ENCODE measurements around the gene GMPR2.

Gene GMPR2

GRCh38 chr14:24204163-24205146, 28.3 kb upstream of the GMPR2 start:
- DNase-seq: no peak
- no peaks in the 10 kb centered on the region for H3K4me1 ChIP-seq (ENCODE audit: control insufficient read depth, low read depth, low read length)
- no peak overlapping the region for H2AK5ac ChIP-seq (ENCODE audit: low read length)
- H3K18ac ChIP-seq (ENCODE audit: low read length): no peak overlapping the region
- H3K56ac ChIP-seq (ENCODE audit: low read length): no peak overlapping the region
- no peak overlapping the region for H2BK120ac ChIP-seq (ENCODE audit: low read depth, low read length)
- no peaks in the 10 kb centered on the region for H3K79me1 ChIP-seq (ENCODE audit: low read length)
- peaks cover 7% of the 10 kb centered on the region for H3K36me3 ChIP-seq (ENCODE audit: control insufficient read depth, insufficient read depth, low read length)
- H3K4ac ChIP-seq (ENCODE audit: low read depth, low read length): no peak overlapping the region
- no peak overlapping the region for H3K4me3 ChIP-seq (ENCODE audit: low read length)
- no peak overlapping the region for H3K27ac ChIP-seq (ENCODE audit: low read depth, low read length)
- no peak overlapping the region for H4K8ac ChIP-seq (ENCODE audit: low read depth, low read length)
- no peak overlapping the region for H3K23ac ChIP-seq (ENCODE audit: low read length)
- no peaks in the 10 kb centered on the region for H3K79me2 ChIP-seq (ENCODE audit: control insufficient read depth, insufficient read depth, low read length)
- no peak overlapping the region for H2BK15ac ChIP-seq (replicated peaks; ENCODE audit: low read depth)
- 100% methylated on average over 1 of the region's 7 CpGs for WGBS (ENCODE audit: extremely low coverage, insufficient coverage, low lambda C conversion rate)
- no peak overlapping the region for H3K4me2 ChIP-seq (ENCODE audit: low read length)
- no peak overlapping the region for H2BK5ac ChIP-seq (ENCODE audit: low read length)
- no peaks in the 10 kb centered on the region for H3K27me3 ChIP-seq (ENCODE audit: insufficient read depth, low read length, poor library complexity)
- H4K5ac ChIP-seq (ENCODE audit: low read length): no peak overlapping the region
- no peak overlapping the region for H3K9ac ChIP-seq (ENCODE audit: low read length)

- Histone ChIP-seq H2AK5ac (ENCODE audit: low read length) (no peak overlapping the region), H3K27ac (ENCODE audit: low read depth, low read length) (no peak overlapping the region), H4K5ac (ENCODE audit: low read length) (no peak overlapping the region), H3K9ac (ENCODE audit: low read length) (no peak overlapping the region), H3K4me3 (ENCODE audit: low read length) (no peak overlapping the region), H4K8ac (ENCODE audit: low read depth, low read length) (no peak overlapping the region), H3K36me3 (ENCODE audit: control insufficient read depth, insufficient read depth, low read length) (peaks cover 11% of the 10 kb centered on the region), H3K18ac (ENCODE audit: low read length) (no peak overlapping the region), H3K4ac (ENCODE audit: low read depth, low read length) (no peak overlapping the region), H3K4me1 (ENCODE audit: control insufficient read depth, low read depth, low read length) (no peaks in the 10 kb centered on the region), H3K79me2 (ENCODE audit: control insufficient read depth, insufficient read depth, low read length) (no peaks in the 10 kb centered on the region), H3K27me3 (ENCODE audit: insufficient read depth, low read length, poor library complexity) (no peaks in the 10 kb centered on the region), H2BK120ac (ENCODE audit: low read depth, low read length) (no peak overlapping the region), H3K4me2 (ENCODE audit: low read length) (no peak overlapping the region), H2BK15ac (replicated peaks; ENCODE audit: low read depth) (no peak overlapping the region), H3K79me1 (ENCODE audit: low read length) (no peaks in the 10 kb centered on the region), H3K23ac (ENCODE audit: low read length) (no peak overlapping the region), H2BK5ac (ENCODE audit: low read length) (no peak overlapping the region), H3K56ac (ENCODE audit: low read length) (no peak overlapping the region)
- no peak for DNase-seq
- WGBS (ENCODE audit: extremely low coverage, insufficient coverage, low lambda C conversion rate): no CpG with 5 or more reads among the region's 11 CpGs
These were observed 26.2 kb upstream of the GMPR2 start for GRCh38 chr14:24206260-24207103.

- H3K27me3 ChIP-seq (ENCODE audit: insufficient read depth, low read length, poor library complexity): no peaks in the 10 kb centered on the region
- no peak overlapping the region for H3K27ac ChIP-seq (ENCODE audit: low read depth, low read length)
- H3K4ac ChIP-seq (ENCODE audit: low read depth, low read length): no peak overlapping the region
- H3K4me3 ChIP-seq (ENCODE audit: low read length): no peak overlapping the region
- no peak overlapping the region for H2BK15ac ChIP-seq (replicated peaks; ENCODE audit: low read depth)
- no peak overlapping the region for H3K4me2 ChIP-seq (ENCODE audit: low read length)
- no peaks in the 10 kb centered on the region for H3K79me2 ChIP-seq (ENCODE audit: control insufficient read depth, insufficient read depth, low read length)
- H4K8ac ChIP-seq (ENCODE audit: low read depth, low read length): no peak overlapping the region
- no CpG with 5 or more reads among the region's 5 CpGs for WGBS (ENCODE audit: extremely low coverage, insufficient coverage, low lambda C conversion rate)
- no peaks in the 10 kb centered on the region for H3K4me1 ChIP-seq (ENCODE audit: control insufficient read depth, low read depth, low read length)
- H3K23ac ChIP-seq (ENCODE audit: low read length): no peak overlapping the region
- no peak overlapping the region for H2BK120ac ChIP-seq (ENCODE audit: low read depth, low read length)
- H3K56ac ChIP-seq (ENCODE audit: low read length): no peak overlapping the region
- no peak overlapping the region for H2AK5ac ChIP-seq (ENCODE audit: low read length)
- DNase-seq: no peak
- H4K5ac ChIP-seq (ENCODE audit: low read length): no peak overlapping the region
- peaks cover 11% of the 10 kb centered on the region for H3K36me3 ChIP-seq (ENCODE audit: control insufficient read depth, insufficient read depth, low read length)
- H3K18ac ChIP-seq (ENCODE audit: low read length): no peak overlapping the region
- no peaks in the 10 kb centered on the region for H3K79me1 ChIP-seq (ENCODE audit: low read length)
- H2BK5ac ChIP-seq (ENCODE audit: low read length): no peak overlapping the region
- no peak overlapping the region for H3K9ac ChIP-seq (ENCODE audit: low read length)
These were observed 25.6 kb upstream of the GMPR2 start for GRCh38 chr14:24207104-24207551.

GRCh38 chr14:24207625-24208024, 25.1 kb upstream of the GMPR2 start:
- H2AK5ac ChIP-seq (ENCODE audit: low read length): no peak overlapping the region
- H3K36me3 ChIP-seq (ENCODE audit: control insufficient read depth, insufficient read depth, low read length): peaks cover 11% of the 10 kb centered on the region
- H3K27ac ChIP-seq (ENCODE audit: low read depth, low read length): no peak overlapping the region
- no peak overlapping the region for H3K4ac ChIP-seq (ENCODE audit: low read depth, low read length)
- no peak overlapping the region for H3K4me3 ChIP-seq (ENCODE audit: low read length)
- H4K8ac ChIP-seq (ENCODE audit: low read depth, low read length): no peak overlapping the region
- H2BK120ac ChIP-seq (ENCODE audit: low read depth, low read length): no peak overlapping the region
- no peaks in the 10 kb centered on the region for H3K79me1 ChIP-seq (ENCODE audit: low read length)
- no peak overlapping the region for H4K5ac ChIP-seq (ENCODE audit: low read length)
- no peak overlapping the region for H2BK15ac ChIP-seq (replicated peaks; ENCODE audit: low read depth)
- H3K18ac ChIP-seq (ENCODE audit: low read length): no peak overlapping the region
- no peak overlapping the region for H2BK5ac ChIP-seq (ENCODE audit: low read length)
- H3K56ac ChIP-seq (ENCODE audit: low read length): no peak overlapping the region
- H3K23ac ChIP-seq (ENCODE audit: low read length): no peak overlapping the region
- H3K4me1 ChIP-seq (ENCODE audit: control insufficient read depth, low read depth, low read length): no peaks in the 10 kb centered on the region
- WGBS (ENCODE audit: extremely low coverage, insufficient coverage, low lambda C conversion rate): no CpG with 5 or more reads among the region's 2 CpGs
- no peak overlapping the region for H3K9ac ChIP-seq (ENCODE audit: low read length)
- H3K79me2 ChIP-seq (ENCODE audit: control insufficient read depth, insufficient read depth, low read length): no peaks in the 10 kb centered on the region
- H3K27me3 ChIP-seq (ENCODE audit: insufficient read depth, low read length, poor library complexity): no peaks in the 10 kb centered on the region
- H3K4me2 ChIP-seq (ENCODE audit: low read length): no peak overlapping the region
- no peak for DNase-seq

GRCh38 chr14:24211311-24211710, 21.4 kb upstream of the GMPR2 start:
- Histone ChIP-seq H3K27me3 (ENCODE audit: insufficient read depth, low read length, poor library complexity) (no peaks in the 10 kb centered on the region), H3K27ac (ENCODE audit: low read depth, low read length) (no peak overlapping the region), H2BK5ac (ENCODE audit: low read length) (no peak overlapping the region), H2AK5ac (ENCODE audit: low read length) (no peak overlapping the region), H3K18ac (ENCODE audit: low read length) (no peak overlapping the region), H3K4me2 (ENCODE audit: low read length) (no peak overlapping the region), H3K56ac (ENCODE audit: low read length) (no peak overlapping the region), H3K36me3 (ENCODE audit: control insufficient read depth, insufficient read depth, low read length) (peaks cover 7% of the 10 kb centered on the region), H3K79me1 (ENCODE audit: low read length) (no peaks in the 10 kb centered on the region), H4K8ac (ENCODE audit: low read depth, low read length) (no peak overlapping the region), H3K4ac (ENCODE audit: low read depth, low read length) (no peak overlapping the region), H3K4me3 (ENCODE audit: low read length) (no peak overlapping the region), H2BK15ac (replicated peaks; ENCODE audit: low read depth) (no peak overlapping the region), H4K5ac (ENCODE audit: low read length) (no peak overlapping the region), H3K79me2 (ENCODE audit: control insufficient read depth, insufficient read depth, low read length) (no peaks in the 10 kb centered on the region), H2BK120ac (ENCODE audit: low read depth, low read length) (no peak overlapping the region), H3K9ac (ENCODE audit: low read length) (no peak overlapping the region), H3K4me1 (ENCODE audit: control insufficient read depth, low read depth, low read length) (peaks cover 4% of the 10 kb centered on the region), H3K23ac (ENCODE audit: low read length) (no peak overlapping the region)
- DNase-seq: no peak
- no CpG with 5 or more reads among the region's 6 CpGs for WGBS (ENCODE audit: extremely low coverage, insufficient coverage, low lambda C conversion rate)
